T-helper 1 cell treated with Interleukin-12 subunit alpha and Interleukin-12 subunit beta and Interleukin-4 antibody, amounts not matched to agents 30 μg/mL and 1 μg/mL, for 36 hours (primary cell): ENCODE measurements around the gene PAGE2B.
"Not testable (repeated sequence)": the region's sequence is repeated elsewhere in the genome, so short reads cannot be mapped to it uniquely, and the experiment has no call there.

Experiments used
- H3K27ac Mint-ChIP-seq: one replicate; pipeline ENCODE4 v1.8.0; 2021; ENCODE audit warnings: mild to moderate bottlenecking, mixed read lengths
- H3K27me3 Mint-ChIP-seq: one replicate; pipeline ENCODE4 v1.8.0; 2021; ENCODE audit warnings: low read depth, mixed read lengths
- H3K36me3 Mint-ChIP-seq: one replicate; pipeline ENCODE4 v1.8.0; 2021; ENCODE audit warnings: low read depth, mixed read lengths
- H3K4me1 Mint-ChIP-seq: one replicate; pipeline ENCODE4 v1.8.0; 2021; ENCODE audit warnings: low read depth, mixed read lengths
- H3K4me3 Mint-ChIP-seq: one replicate; pipeline ENCODE4 v1.8.0; 2021; ENCODE audit warnings: mild to moderate bottlenecking, moderate library complexity, mixed read lengths
- H3K9me3 Mint-ChIP-seq: one replicate; pipeline ENCODE4 v1.8.0; 2021; ENCODE audit warnings: mixed read lengths

PAGE2B gene

GRCh38 chrX:55074851-55075467 lies at the start of gene PAGE2B:
PAGE2B (plus strand) TSS chrX:55075030; CDS start chrX:55076042, 1,012 bp downstream.
- H3K36me3 Mint-ChIP-seq = no peaks in the 10 kb centered on the region
- no peak within 1 kb of the TSS for H3K4me3 Mint-ChIP-seq
- no peaks in the 10 kb centered on the region for H3K9me3 Mint-ChIP-seq
- H3K27me3 Mint-ChIP-seq = no peaks in the 10 kb centered on the region
- H3K27ac Mint-ChIP-seq = no peak within 1 kb of the TSS
- no peaks in the 10 kb centered on the region for H3K4me1 Mint-ChIP-seq

- no peak overlapping the region for H3K4me3 Mint-ChIP-seq
- H3K27ac Mint-ChIP-seq = no peak overlapping the region
- H3K27me3 Mint-ChIP-seq = no peaks in the 10 kb centered on the region
- peaks cover 3% of the 10 kb centered on the region for H3K36me3 Mint-ChIP-seq
- no peaks in the 10 kb centered on the region for H3K9me3 Mint-ChIP-seq
- no peaks in the 10 kb centered on the region for H3K4me1 Mint-ChIP-seq
These were observed 48.7 kb upstream of the PAGE2B start for GRCh38 chrX:55026143-55026542.

GRCh38 chrX:55026840-55027239 lies 48.0 kb upstream of the PAGE2B start:
- no peaks in the 10 kb centered on the region for H3K27me3 Mint-ChIP-seq
- H3K9me3 Mint-ChIP-seq = no peaks in the 10 kb centered on the region
- no peak overlapping the region for H3K27ac Mint-ChIP-seq
- H3K36me3 Mint-ChIP-seq = no peaks in the 10 kb centered on the region
- H3K4me1 Mint-ChIP-seq = no peaks in the 10 kb centered on the region
- no peak overlapping the region for H3K4me3 Mint-ChIP-seq

GRCh38 chrX:55028040-55028439 lies 46.8 kb upstream of the PAGE2B start:
- Mint-ChIP-seq H3K36me3 (no peaks in the 10 kb centered on the region), H3K27me3 (no peaks in the 10 kb centered on the region), H3K4me3 (no peak overlapping the region), H3K9me3 (no peaks in the 10 kb centered on the region), H3K27ac (no peak overlapping the region), H3K4me1 (no peaks in the 10 kb centered on the region)

- no peaks in the 10 kb centered on the region for H3K4me1 Mint-ChIP-seq
- H3K4me3 Mint-ChIP-seq = no peak overlapping the region
- no peak overlapping the region for H3K27ac Mint-ChIP-seq
- no peaks in the 10 kb centered on the region for H3K27me3 Mint-ChIP-seq
- H3K9me3 Mint-ChIP-seq = no peaks in the 10 kb centered on the region
- H3K36me3 Mint-ChIP-seq = no peaks in the 10 kb centered on the region
These were observed 46.2 kb upstream of the PAGE2B start for GRCh38 chrX:55028611-55029010.

GRCh38 chrX:55029291-55029690 lies 45.5 kb upstream of the PAGE2B start:
- H3K4me3 Mint-ChIP-seq = no peak overlapping the region

GRCh38 chrX:55030271-55031205 lies 44.3 kb upstream of the PAGE2B start, which contains the start of gene ALAS2:
ALAS2 (minus strand) TSS chrX:55030977; CDS start chrX:55026000, 4,977 bp downstream.
- Mint-ChIP-seq H3K27ac (no peak within 1 kb of the TSS), H3K4me1 (no peaks in the 10 kb centered on the region), H3K27me3 (no peaks in the 10 kb centered on the region), H3K4me3 (no peak within 1 kb of the TSS), H3K9me3 (no peaks in the 10 kb centered on the region), H3K36me3 (no peaks in the 10 kb centered on the region)

More at GRCh38 chrX:55029291-55029690, 45.5 kb upstream of the PAGE2B start:
- H3K4me1 Mint-ChIP-seq = no peaks in the 10 kb centered on the region
- no peaks in the 10 kb centered on the region for H3K27me3 Mint-ChIP-seq
- H3K27ac Mint-ChIP-seq = no peak overlapping the region
- H3K36me3 Mint-ChIP-seq = no peaks in the 10 kb centered on the region
- no peaks in the 10 kb centered on the region for H3K9me3 Mint-ChIP-seq

- H3K4me3 Mint-ChIP-seq = no peak overlapping the region
- no peaks in the 10 kb centered on the region for H3K4me1 Mint-ChIP-seq
- no peaks in the 10 kb centered on the region for H3K27me3 Mint-ChIP-seq
- H3K27ac Mint-ChIP-seq = no peak overlapping the region
- no peaks in the 10 kb centered on the region for H3K9me3 Mint-ChIP-seq
- no peaks in the 10 kb centered on the region for H3K36me3 Mint-ChIP-seq
These were observed 41.4 kb upstream of the PAGE2B start for GRCh38 chrX:55033429-55033828.

- H3K27ac Mint-ChIP-seq = no peak overlapping the region
- H3K9me3 Mint-ChIP-seq = no peaks in the 10 kb centered on the region
- H3K36me3 Mint-ChIP-seq = no peaks in the 10 kb centered on the region
- no peaks in the 10 kb centered on the region for H3K4me1 Mint-ChIP-seq
- H3K4me3 Mint-ChIP-seq = no peak overlapping the region
- no peaks in the 10 kb centered on the region for H3K27me3 Mint-ChIP-seq
These were observed 35.4 kb upstream of the PAGE2B start for GRCh38 chrX:55039471-55039870.

GRCh38 chrX:55041514-55041913 lies 33.3 kb upstream of the PAGE2B start:
- Mint-ChIP-seq H3K4me3 (no peak overlapping the region), H3K9me3 (no peaks in the 10 kb centered on the region), H3K27ac (no peak overlapping the region)

GRCh38 chrX:55050599-55050998 lies 24.2 kb upstream of the PAGE2B start:
- H3K4me1 Mint-ChIP-seq, H3K36me3 Mint-ChIP-seq, H3K27me3 Mint-ChIP-seq, H3K27ac Mint-ChIP-seq, H3K9me3 Mint-ChIP-seq, H3K4me3 Mint-ChIP-seq: not testable (repeated sequence)

More at GRCh38 chrX:55041514-55041913, 33.3 kb upstream of the PAGE2B start:
- Mint-ChIP-seq H3K4me1 (no peaks in the 10 kb centered on the region), H3K36me3 (no peaks in the 10 kb centered on the region), H3K27me3 (no peaks in the 10 kb centered on the region)

- H3K27me3 Mint-ChIP-seq = no peaks in the 10 kb centered on the region
- no peak overlapping the region for H3K27ac Mint-ChIP-seq
- no peaks in the 10 kb centered on the region for H3K36me3 Mint-ChIP-seq
- peak overlapping the region; percentile 77 for H3K4me3 Mint-ChIP-seq
- peaks cover 9% of the 10 kb centered on the region for H3K4me1 Mint-ChIP-seq
- no peaks in the 10 kb centered on the region for H3K9me3 Mint-ChIP-seq
These were observed 17.8 kb upstream of the PAGE2B start for GRCh38 chrX:55056820-55057674.

GRCh38 chrX:55057675-55058249 lies 17.1 kb upstream of the PAGE2B start:
- Mint-ChIP-seq H3K36me3 (no peaks in the 10 kb centered on the region), H3K27me3 (no peaks in the 10 kb centered on the region), H3K9me3 (no peaks in the 10 kb centered on the region), H3K27ac (no peak overlapping the region), H3K4me3 (peak overlapping the region; percentile 77), H3K4me1 (peaks cover 9% of the 10 kb centered on the region)

GRCh38 chrX:55067180-55067579 lies 7.7 kb upstream of the PAGE2B start:
- H3K9me3 Mint-ChIP-seq, H3K4me3 Mint-ChIP-seq, H3K27ac Mint-ChIP-seq, H3K4me1 Mint-ChIP-seq, H3K27me3 Mint-ChIP-seq, H3K36me3 Mint-ChIP-seq: not testable (repeated sequence)
